GM12873 (cell line): ENCODE data around the gene EPHX1.

Source experiments
- TF ChIP-seq, protein P1 (sequence below): IDR thresholded peaks from 2 replicates; pipeline ENCODE4 v1.5.1; 2012; ENCODE audit warnings: low read depth, mild to moderate bottlenecking, moderate library complexity, low read length, control low read depth; ENCODE audit not compliant: insufficient read depth; ENCODE audit errors: missing control alignments

Gene EPHX1

DNA sequence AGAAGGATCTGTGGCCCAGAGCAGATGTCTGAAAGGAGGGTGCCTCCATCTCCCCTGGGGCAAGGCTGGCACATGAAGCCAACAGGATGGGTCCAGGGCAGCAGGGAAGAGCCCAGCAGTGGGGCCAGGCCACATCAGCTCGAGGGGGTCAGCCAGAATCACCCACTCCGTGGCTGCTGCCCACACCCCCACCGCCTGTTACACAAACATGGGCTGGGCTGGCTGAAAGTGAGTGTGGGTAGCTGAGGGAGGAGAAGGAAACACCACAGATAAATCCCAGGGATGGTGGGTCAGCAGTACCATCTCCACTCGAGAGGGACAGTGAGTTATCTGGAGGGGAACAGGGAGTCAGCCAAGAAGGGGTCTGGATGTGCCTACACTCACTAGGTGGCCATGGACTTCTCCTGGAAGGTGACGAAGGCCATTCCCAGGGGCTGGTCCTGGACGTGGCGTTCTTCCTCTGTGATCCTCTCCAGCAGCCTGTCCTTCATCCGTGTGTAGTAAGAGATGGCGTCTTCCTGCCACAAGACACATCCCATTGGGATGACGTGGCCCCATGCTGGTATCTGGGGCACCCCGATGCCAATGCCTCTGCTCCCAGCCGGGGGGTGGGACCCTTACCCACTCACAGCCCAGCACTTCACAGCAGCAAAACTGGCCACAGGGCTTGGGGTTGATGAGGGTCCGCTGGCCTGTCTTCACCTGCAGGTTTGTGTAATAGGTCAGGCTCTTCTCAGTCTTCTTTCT is 52.1 kb downstream of the EPHX1 start:
- TF ChIP-seq, protein P1, sequence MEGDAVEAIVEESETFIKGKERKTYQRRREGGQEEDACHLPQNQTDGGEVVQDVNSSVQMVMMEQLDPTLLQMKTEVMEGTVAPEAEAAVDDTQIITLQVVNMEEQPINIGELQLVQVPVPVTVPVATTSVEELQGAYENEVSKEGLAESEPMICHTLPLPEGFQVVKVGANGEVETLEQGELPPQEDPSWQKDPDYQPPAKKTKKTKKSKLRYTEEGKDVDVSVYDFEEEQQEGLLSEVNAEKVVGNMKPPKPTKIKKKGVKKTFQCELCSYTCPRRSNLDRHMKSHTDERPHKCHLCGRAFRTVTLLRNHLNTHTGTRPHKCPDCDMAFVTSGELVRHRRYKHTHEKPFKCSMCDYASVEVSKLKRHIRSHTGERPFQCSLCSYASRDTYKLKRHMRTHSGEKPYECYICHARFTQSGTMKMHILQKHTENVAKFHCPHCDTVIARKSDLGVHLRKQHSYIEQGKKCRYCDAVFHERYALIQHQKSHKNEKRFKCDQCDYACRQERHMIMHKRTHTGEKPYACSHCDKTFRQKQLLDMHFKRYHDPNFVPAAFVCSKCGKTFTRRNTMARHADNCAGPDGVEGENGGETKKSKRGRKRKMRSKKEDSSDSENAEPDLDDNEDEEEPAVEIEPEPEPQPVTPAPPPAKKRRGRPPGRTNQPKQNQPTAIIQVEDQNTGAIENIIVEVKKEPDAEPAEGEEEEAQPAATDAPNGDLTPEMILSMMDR: no peak

DNA sequence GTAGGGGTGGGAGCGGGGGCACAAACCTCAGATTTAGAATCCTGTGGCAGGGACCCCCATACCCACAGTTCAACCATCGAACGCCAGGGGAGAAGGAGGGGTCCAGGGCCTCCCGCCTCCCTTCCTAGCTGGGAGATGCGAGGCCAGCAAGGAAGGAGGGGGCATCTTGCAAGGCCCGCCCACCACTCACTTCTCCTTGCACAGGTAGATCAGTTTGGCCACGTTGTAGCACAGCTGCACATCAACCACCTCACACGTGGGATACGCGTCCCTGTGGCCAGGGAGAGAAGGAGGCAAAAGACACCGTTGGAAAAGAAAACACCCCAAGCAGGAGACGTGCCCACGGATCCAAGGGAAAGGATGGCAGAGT is 52.6 kb downstream of the EPHX1 start:
- TF ChIP-seq, protein P1: no peak

DNA sequence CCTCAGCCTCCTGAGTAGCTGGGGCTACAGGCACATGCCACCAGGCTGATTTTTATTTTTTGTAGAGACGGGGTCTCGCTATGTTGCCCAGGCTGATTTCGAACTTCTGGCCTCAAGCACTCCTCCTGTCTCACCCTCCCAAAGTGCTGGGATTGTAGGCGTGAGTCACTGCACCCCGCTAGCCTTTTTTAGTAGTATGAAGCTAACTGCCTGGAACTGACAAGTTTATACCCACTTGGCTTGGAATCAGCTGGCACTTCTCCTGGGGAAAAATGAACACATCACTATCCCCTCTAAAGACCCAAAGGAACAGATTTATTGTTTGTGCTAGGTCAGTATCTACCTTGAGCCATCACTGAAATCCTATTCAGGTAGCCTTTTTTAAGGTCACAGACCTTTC is 53.2 kb downstream of the EPHX1 start:
- TF ChIP-seq, protein P1: no peak

DNA sequence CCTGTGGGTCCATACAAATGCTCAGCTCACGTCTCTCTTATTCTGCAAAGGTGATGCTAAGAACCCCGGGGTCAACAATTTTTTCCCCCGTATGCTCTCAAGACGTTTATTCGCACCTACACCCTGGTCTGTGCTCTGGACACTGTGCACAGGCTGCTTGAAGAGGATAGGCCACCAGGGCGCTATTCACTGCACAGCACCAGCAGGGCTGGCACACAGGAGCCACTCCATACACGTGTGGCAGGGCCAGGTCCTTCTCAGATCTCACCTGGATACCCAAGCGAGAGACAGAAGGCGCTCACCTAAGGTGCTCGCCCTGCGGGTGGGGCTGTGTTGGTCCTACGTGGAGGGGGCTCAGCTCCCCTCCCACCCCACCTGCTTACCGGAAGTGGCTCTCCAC is 55.6 kb downstream of the EPHX1 start:
- TF ChIP-seq, protein P1: no peak

DNA sequence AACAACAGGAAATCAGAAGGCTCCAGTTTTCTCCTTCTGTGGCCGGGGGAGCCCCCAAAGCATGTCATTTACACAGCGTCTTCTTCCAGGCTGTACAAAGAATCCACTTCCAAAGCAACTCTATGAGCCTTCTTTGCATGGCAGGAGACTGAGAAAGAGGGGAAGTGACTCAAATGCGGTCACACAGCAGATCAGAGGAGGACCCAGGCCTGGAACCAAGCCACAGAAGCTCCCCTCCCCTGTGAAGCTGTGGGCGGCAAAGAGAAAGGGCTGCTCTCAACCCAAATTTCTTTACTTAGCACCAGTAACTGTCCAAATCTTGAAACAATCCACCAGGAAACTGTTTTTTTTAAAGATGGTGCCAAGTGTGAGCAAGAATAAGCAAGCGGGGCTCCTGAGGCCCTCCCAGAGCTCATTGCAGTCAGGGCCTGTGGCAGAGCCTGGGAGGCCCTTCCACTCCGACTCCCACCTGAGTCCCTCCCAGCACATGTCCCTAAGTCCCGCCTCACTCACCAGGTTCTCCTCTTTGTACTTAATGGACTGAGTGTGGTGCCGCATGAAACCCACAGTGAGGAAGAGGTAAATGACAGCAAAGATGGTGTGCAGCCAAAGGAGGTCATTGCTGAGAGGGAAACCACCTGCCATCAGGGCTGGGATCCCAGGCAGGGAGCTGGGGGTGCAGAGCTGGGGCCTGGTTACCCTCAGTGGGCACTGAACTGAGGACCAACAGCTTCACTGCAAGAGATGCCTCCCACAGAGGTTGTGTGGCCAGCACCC is 56.3 kb downstream of the EPHX1 start:
- TF ChIP-seq, protein P1: no peak

DNA sequence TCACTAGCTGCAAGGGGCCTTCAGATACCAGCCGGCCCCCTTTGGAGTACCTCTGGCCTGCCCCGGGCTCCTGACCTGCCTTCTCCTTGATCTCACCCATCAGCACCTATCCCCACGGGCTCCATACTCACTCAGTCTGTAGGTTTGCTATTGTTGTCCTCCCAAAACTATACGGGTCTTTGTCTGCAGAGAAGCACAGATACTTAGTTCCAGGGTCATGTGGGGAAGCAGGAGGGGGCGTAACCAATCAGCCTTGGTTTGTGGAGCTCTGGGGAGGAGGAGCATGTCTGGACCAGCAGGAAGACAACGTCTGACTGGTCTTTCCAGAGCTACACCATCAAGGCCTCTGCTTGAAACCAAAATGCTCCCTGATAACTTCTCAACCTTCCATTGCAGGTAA is 57.1 kb downstream of the EPHX1 start:
- TF ChIP-seq, protein P1: no peak

DNA sequence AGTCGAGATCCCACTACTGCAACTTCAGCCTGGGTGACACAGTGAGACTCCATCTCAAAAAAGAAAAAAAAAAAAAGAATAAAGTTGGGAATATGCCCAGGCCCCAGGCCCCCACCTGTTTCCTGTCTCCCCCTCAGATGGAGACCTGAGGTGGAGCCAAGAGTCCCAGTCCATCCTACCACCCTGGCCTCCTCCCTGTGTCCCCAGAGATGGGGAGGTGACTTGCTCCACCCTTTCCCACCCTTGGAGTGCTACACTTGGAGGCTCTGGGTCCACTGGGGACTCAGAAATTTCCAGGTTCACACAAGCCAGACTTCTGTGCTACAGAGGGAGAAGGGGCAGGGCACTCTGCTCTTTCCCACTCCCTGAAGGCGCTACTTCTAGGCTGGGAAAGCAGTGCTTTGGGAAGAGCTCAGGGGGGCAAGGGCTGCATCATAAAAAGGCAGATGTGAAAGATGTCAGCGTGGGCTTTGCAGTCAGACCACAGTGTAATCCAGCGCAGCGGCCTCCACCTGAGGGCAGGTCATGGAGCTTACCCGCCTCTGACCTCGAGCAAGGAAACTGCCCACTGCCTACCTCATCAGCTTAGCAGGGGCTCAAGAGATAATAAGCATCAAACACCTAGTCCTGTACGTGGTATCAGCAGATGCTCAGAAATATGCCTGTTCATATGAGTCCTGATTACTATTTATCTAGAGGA is 58.9 kb downstream of the EPHX1 start:
- TF ChIP-seq, protein P1: no peak
